ENCODE results near the gene FMN1. TPM values are rescaled to one million over a fixed set of nuclear protein-coding genes. Genes with fewer than 3 reads are reported as not detected.

The FMN1 gene
- total RNA-seq, 1 experiment from 2014 or later: 3.9 TPM

DNA sequence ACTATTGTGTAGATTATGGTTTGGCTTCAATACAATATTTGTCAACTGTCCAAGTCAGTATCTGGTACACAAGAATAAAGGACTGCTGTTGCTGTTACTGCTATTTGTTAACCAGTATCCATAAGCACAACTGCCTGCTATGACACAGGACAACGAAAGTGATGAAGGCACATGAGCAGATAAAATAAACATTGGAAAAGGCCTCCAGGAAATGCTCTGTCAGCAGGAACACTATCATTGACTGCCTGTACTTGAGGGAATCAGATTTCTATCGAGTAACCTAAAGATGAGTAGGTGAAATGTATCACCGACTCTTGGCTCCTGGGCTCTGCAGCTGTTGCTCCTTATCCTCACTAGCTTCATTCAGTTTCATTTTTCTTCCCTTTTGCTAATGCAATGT, 56.5 kb downstream of the FMN1 start:
- no peaks in the 10 kb centered on the region for H3K36me3 ChIP-seq (ENCODE audit: control insufficient read depth, insufficient read depth, low read length)
- no peak overlapping the region for H3K27ac ChIP-seq (ENCODE audit: low read length)
- ChIA-PET POLR2A (no interaction called here), CTCF (interaction anchor here (0.6 kb wide), 1 partner anchor 51 kb away, joined by 3 read pairs; no protein-coding TSS in a partner anchor)
- no TSS peak for BruUV-seq (replicated peaks)
- no peaks in the 10 kb centered on the region for H3K27me3 ChIP-seq (ENCODE audit: control insufficient read depth, insufficient read depth, low read length)
- intact Hi-C loops (cut with micrococcal nuclease; ENCODE audit: unreplicated experiment) (no loop called here), in situ Hi-C loops (cut with HindIII; ENCODE audit: low pct_unique_long_range_greater_than_20kb, low sequenced_read_pairs) (no loop called here)
- DNase-seq (ENCODE audit: low read depth, low spot score) (no peak), ATAC-seq (no peak)
- H3K4me3 ChIP-seq (ENCODE audit: low read depth in 2 of 2, low read length in 2 of 2): no peak overlapping the region
- TF ChIP-seq POLR2AphosphoS5 (IDR thresholded peaks at IDR 0.05; ENCODE audit: low read depth, low read length) (no peak), SIN3A (IDR thresholded peaks at IDR 0.05; ENCODE audit: borderline replicate concordance, insufficient read depth, low read depth, low read length) (no peak), TCF7L2 (IDR thresholded peaks at IDR 0.05; ENCODE audit: low read depth, low read length) (no peak), REST (IDR thresholded peaks at IDR 0.05; ENCODE audit: insufficient read depth in 1 of 2, low read depth in 2 of 2, low read length in 1 of 2) (no peak)
- TF ChIP-seq, protein P1, sequence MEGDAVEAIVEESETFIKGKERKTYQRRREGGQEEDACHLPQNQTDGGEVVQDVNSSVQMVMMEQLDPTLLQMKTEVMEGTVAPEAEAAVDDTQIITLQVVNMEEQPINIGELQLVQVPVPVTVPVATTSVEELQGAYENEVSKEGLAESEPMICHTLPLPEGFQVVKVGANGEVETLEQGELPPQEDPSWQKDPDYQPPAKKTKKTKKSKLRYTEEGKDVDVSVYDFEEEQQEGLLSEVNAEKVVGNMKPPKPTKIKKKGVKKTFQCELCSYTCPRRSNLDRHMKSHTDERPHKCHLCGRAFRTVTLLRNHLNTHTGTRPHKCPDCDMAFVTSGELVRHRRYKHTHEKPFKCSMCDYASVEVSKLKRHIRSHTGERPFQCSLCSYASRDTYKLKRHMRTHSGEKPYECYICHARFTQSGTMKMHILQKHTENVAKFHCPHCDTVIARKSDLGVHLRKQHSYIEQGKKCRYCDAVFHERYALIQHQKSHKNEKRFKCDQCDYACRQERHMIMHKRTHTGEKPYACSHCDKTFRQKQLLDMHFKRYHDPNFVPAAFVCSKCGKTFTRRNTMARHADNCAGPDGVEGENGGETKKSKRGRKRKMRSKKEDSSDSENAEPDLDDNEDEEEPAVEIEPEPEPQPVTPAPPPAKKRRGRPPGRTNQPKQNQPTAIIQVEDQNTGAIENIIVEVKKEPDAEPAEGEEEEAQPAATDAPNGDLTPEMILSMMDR (IDR thresholded peaks at IDR 0.05): no peak
- no peaks in the 10 kb centered on the region for H3K9me3 ChIP-seq (ENCODE audit: control insufficient read depth, insufficient read depth, low read depth, low read length)
- no peaks in the 10 kb centered on the region for H3K4me1 ChIP-seq (ENCODE audit: control insufficient read depth, insufficient read depth, low read length)

- no peak for ATAC-seq
- DNase-seq (ENCODE audit: low read depth, low spot score): no peak
- in situ Hi-C loops (cut with HindIII; ENCODE audit: low pct_unique_long_range_greater_than_20kb, low sequenced_read_pairs): no loop called here
- POLR2A ChIA-PET: no interaction called here
- intact Hi-C loops (cut with micrococcal nuclease; ENCODE audit: unreplicated experiment): no loop called here
- H3K36me3 ChIP-seq (ENCODE audit: control insufficient read depth, insufficient read depth, low read length): no peaks in the 10 kb centered on the region
- H3K9me3 ChIP-seq (ENCODE audit: control insufficient read depth, insufficient read depth, low read depth, low read length): no peaks in the 10 kb centered on the region
- CTCF ChIA-PET: interaction anchor here (0.6 to 0.7 kb wide), 2 partner anchors 14 to 50 kb away, joined by 3 to 10 read pairs; no protein-coding TSS in a partner anchor
- H3K27me3 ChIP-seq (ENCODE audit: control insufficient read depth, insufficient read depth, low read length): no peaks in the 10 kb centered on the region
- no peak for TF ChIP-seq SIN3A (IDR thresholded peaks at IDR 0.05; ENCODE audit: borderline replicate concordance, insufficient read depth, low read depth, low read length)
- TF ChIP-seq, protein P1 (IDR thresholded peaks at IDR 0.05): no peak
- TF ChIP-seq TCF7L2 (IDR thresholded peaks at IDR 0.05; ENCODE audit: low read depth, low read length): no peak
- H3K4me1 ChIP-seq (ENCODE audit: control insufficient read depth, insufficient read depth, low read length): 0 out of 2 replicates have a peak, but pooled peaks cover 6% of the 10 kb centered on the region
- H3K4me3 ChIP-seq (ENCODE audit: low read depth in 2 of 2, low read length in 2 of 2): no peak overlapping the region
- no peak overlapping the region for H3K27ac ChIP-seq (ENCODE audit: low read length)
- no TSS peak for BruUV-seq (replicated peaks)
These were observed 57.4 kb downstream of the FMN1 start for GRCh38 chr15:33137101-33137500.
